Colonic mucosa (tissue), 4 donors: ENCODE data around the gene FOXM1. TPM values are rescaled to one million over a fixed set of nuclear protein-coding genes. Genes with fewer than 3 reads are reported as not detected.

Experiments
- DNase-seq: peaks from one replicate; pipeline ENCODE4 v3.0.0-alpha.2; 2020
- H3K27ac ChIP-seq: fragments of 200-600 bp; one replicate; pipeline ENCODE4 v1.8.0; 2021
- H3K27me3 ChIP-seq: fragments of 200-600 bp; one replicate; pipeline ENCODE4 v1.8.0; 2021
- H3K36me3 ChIP-seq: fragments of 200-600 bp; one replicate; pipeline ENCODE4 v1.8.0; 2021
- H3K4me1 ChIP-seq: fragments of 200-600 bp; one replicate; pipeline ENCODE4 v1.8.0; 2021; ENCODE audit warnings: mild to moderate bottlenecking
- H3K4me3 ChIP-seq: fragments of 200-600 bp; one replicate; pipeline ENCODE4 v1.8.0; 2021
- H3K9ac ChIP-seq, 2 donors: one replicate each; pipeline ENCODE4 v1.7.0; 2013; ENCODE audit warnings: control low read depth in 2 of 2, low read depth in 2 of 2, low read length in 2 of 2
- H3K9me3 ChIP-seq: fragments of 200-600 bp; one replicate; pipeline ENCODE4 v1.8.0; 2021
- intact Hi-C: fragments of 100-400 bp; cut with DNase I; formaldehyde crosslinking; loops from one replicate; pipeline ENCODE4 v1.14.1; 2022
- total RNA-seq, 2 donors: library from RNA; stranded (reverse); fragmentation: NEBNext Ultra II Directional in 1 of 2; extraction: Animal tissue kit (Norgen Biotek cat#: 25700) in 1 of 2; gene quantifications; one replicate each; pipeline ENCODE4 v1.2.1, GENCODE V29; 2021
- TF ChIP-seq, protein P1 (sequence below): fragments of 200-600 bp; IDR thresholded peaks from one replicate; pipeline ENCODE4 v1.8.0; 2022; ENCODE audit warnings: antibody characterized with exemption, mild to moderate bottlenecking
- donor health status: healthy.
- donor health status: DM: no; HTN: no; CAD: no.
- donor health status: DM: no; HTN: no; CAD: no.

FOXM1 gene
- total RNA-seq, 2 donors from 2014 or later = 18.4 to 89.3 TPM

DNA sequence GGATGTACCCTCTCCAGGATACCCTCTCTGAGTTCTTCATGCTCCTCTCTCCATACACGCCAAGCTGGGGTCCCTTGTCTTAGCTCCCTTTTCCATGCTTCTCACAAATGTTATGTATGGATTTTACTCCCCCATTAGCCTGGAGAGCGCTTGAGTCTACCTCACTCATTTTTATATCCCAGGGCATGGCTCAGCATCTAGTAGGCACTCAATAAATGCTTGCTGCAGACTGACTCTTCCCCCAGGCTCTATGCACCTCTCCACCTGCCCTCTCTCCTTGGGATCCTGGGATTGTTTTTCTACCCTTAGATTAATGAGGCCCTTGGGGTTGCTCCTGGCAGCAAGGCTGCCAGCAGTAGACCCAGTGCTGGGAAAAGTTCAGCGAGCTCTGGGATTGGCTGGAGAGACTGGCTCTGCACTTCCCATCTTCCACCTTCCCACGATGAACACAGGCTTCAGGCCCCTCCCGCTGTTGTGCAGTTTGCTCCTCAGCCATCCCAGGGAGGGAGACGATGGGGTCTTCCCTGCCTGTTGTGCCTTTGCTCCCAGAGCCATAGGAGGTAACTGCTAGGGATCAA is 44.3 kb downstream of the FOXM1 start:
- no peaks in the 10 kb centered on the region for H3K9me3 ChIP-seq
- H3K4me3 ChIP-seq = no peak overlapping the region
- H3K36me3 ChIP-seq = no peaks in the 10 kb centered on the region
- H3K27ac ChIP-seq = no peak overlapping the region
- H3K9ac ChIP-seq = no peak overlapping the region
- intact Hi-C loops = no loop called here
- no peaks in the 10 kb centered on the region for H3K4me1 ChIP-seq
- H3K27me3 ChIP-seq = no peaks in the 10 kb centered on the region
- TF ChIP-seq, protein P1, sequence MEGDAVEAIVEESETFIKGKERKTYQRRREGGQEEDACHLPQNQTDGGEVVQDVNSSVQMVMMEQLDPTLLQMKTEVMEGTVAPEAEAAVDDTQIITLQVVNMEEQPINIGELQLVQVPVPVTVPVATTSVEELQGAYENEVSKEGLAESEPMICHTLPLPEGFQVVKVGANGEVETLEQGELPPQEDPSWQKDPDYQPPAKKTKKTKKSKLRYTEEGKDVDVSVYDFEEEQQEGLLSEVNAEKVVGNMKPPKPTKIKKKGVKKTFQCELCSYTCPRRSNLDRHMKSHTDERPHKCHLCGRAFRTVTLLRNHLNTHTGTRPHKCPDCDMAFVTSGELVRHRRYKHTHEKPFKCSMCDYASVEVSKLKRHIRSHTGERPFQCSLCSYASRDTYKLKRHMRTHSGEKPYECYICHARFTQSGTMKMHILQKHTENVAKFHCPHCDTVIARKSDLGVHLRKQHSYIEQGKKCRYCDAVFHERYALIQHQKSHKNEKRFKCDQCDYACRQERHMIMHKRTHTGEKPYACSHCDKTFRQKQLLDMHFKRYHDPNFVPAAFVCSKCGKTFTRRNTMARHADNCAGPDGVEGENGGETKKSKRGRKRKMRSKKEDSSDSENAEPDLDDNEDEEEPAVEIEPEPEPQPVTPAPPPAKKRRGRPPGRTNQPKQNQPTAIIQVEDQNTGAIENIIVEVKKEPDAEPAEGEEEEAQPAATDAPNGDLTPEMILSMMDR = no peak
- no peak for DNase-seq

DNA sequence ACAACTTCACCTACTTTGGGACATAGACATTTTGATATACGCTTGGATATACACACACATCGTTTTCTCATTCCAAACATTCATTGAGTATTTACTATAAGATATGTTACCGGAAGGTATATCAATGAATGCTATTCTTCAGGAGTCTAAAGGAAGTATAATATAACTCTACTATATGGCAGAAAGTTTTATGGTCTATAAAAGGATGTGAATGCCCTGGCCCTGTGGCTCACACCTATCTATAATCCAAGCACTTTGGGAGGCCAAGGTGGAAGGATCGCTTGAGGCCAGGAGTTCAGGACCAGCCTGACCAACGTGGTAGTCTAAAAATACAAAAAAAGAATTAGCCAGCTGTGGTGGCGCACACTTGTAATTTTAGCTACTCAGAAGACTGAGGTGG is 47.7 kb downstream of the FOXM1 start:
- H3K27me3 ChIP-seq = no peaks in the 10 kb centered on the region
- intact Hi-C loops = no loop called here
- H3K36me3 ChIP-seq = no peaks in the 10 kb centered on the region
- H3K9me3 ChIP-seq = no peaks in the 10 kb centered on the region
- no peak overlapping the region for H3K4me3 ChIP-seq
- no peak for DNase-seq
- H3K9ac ChIP-seq = no peak overlapping the region
- no peak overlapping the region for H3K27ac ChIP-seq
- TF ChIP-seq, protein P1 = no peak
- H3K4me1 ChIP-seq = no peaks in the 10 kb centered on the region

DNA sequence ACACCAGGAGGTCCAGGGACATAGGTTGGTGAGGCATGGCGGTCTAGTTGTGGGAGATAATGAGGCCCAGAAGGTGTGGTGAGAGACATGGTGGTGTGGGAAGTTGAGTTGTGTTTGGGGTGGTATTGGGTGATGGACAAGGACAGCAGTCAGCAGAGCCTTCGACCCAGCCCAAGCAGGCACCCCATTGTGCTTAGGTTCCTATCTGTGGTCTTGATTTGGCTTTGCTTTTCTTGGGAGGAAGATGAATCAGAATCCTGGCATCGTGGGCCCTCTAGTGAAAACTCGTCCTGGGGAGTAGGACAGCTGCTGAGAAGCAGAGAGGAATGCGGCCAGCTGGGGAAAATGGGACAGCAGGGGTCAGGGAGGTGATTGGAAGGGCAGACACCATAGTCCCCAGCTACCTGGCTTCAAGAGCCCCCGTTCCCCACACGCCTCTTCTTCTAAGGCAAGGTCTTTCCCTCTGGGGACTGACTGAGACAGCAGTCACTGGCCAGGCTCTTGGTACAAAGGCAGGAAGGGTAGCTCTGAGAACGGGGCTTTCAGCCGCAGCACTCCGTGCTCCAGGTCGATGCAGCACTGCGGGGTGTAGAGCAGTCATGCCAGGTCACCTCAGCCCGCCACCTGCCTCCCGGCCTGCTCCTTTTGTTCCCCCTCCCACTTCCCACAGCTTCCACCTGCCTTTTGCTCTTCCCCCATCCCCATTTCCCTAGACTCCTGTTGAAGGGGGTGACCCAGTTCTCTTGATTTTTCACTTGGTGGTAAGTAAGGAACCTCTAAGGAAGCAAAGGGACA is 50.1 kb downstream of the FOXM1 start:
- TF ChIP-seq, protein P1 = no peak
- H3K9ac ChIP-seq = no peak overlapping the region
- H3K36me3 ChIP-seq = peaks cover 10% of the 10 kb centered on the region
- H3K27me3 ChIP-seq = no peaks in the 10 kb centered on the region
- H3K9me3 ChIP-seq = no peaks in the 10 kb centered on the region
- H3K4me3 ChIP-seq = no peak overlapping the region
- no peaks in the 10 kb centered on the region for H3K4me1 ChIP-seq
- intact Hi-C loops = no loop called here
- DNase-seq = no peak
- no peak overlapping the region for H3K27ac ChIP-seq

DNA sequence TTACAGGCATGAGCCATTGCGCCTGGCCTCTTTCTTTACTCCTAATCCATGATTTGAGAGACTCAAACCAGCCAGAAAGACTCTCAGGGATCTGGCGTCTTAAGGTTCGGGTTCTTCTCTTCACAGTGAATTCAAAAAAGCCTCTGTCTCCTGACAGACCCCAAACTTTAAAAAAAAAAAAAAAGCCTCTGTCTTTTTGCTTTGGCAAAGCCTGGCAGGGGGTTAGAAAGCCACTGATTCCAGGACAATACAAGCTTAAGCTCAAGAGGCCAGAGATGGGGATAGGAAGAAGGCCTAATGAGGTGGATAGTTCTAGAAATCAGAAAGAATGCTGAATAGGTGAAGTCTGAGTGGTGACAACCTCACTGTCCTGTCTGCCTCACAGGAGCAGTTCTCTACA is 50.9 kb downstream of the FOXM1 start:
- no peak overlapping the region for H3K4me3 ChIP-seq
- intact Hi-C loops = no loop called here

DNA sequence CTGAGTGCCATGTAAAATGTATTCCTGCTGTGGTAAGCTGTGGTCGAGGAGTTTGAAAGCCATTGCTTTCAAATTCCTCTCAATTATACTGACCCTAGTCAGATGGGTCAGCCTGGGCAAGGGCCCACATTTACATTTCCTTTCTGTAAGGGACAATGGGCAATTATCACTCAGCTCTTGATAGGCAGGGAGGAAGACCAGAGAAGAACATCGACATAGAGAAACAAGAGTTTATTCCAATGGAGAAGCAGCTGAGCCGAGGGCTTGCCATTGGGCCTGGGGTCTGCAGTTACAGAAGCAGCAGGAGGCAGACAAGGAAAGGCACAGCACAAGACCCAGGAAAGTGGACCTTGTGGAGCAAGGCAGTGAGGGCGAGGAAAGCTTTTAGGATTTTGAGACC is 51.8 kb downstream of the FOXM1 start:
- intact Hi-C loops = no loop called here
- no peaks in the 10 kb centered on the region for H3K4me1 ChIP-seq
- H3K36me3 ChIP-seq = peaks cover 12% of the 10 kb centered on the region
- TF ChIP-seq, protein P1 = no peak
- H3K9me3 ChIP-seq = no peaks in the 10 kb centered on the region
- H3K4me3 ChIP-seq = no peak overlapping the region
- DNase-seq = no peak
- H3K9ac ChIP-seq = no peak overlapping the region
- no peak overlapping the region for H3K27ac ChIP-seq
- H3K27me3 ChIP-seq = no peaks in the 10 kb centered on the region

More for the DNA sequence above, 50.9 kb downstream of the FOXM1 start:
- no peak for DNase-seq
- Histone ChIP-seq H3K27ac (no peak overlapping the region), H3K27me3 (no peaks in the 10 kb centered on the region), H3K9ac (no peak overlapping the region), H3K9me3 (no peaks in the 10 kb centered on the region), H3K4me1 (no peaks in the 10 kb centered on the region), H3K36me3 (peaks cover 12% of the 10 kb centered on the region)
- TF ChIP-seq, protein P1 = no peak
